NCI-H460 (cell line): ENCODE results near the gene TRIP11. TPM values are rescaled to one million over a fixed set of nuclear protein-coding genes. Genes with fewer than 3 reads are reported as not detected.

ENCODE experiments used
- DNase-seq: peaks from one replicate; pipeline ENCODE4 v3.0.0-alpha.2; 2016; ENCODE audit warnings: low read depth; ENCODE audit errors: extremely low read depth
- total RNA-seq: library from RNA; depleted of rRNA; stranded (reverse); fragments of >200 nt; shearing (Covaris generic); gene quantifications from 2 replicates; pipeline ENCODE4 v1.2.3, GENCODE V29; 2014

TRIP11 gene
- total RNA-seq, 1 experiment from 2014 or later: 33.7 TPM

DNA sequence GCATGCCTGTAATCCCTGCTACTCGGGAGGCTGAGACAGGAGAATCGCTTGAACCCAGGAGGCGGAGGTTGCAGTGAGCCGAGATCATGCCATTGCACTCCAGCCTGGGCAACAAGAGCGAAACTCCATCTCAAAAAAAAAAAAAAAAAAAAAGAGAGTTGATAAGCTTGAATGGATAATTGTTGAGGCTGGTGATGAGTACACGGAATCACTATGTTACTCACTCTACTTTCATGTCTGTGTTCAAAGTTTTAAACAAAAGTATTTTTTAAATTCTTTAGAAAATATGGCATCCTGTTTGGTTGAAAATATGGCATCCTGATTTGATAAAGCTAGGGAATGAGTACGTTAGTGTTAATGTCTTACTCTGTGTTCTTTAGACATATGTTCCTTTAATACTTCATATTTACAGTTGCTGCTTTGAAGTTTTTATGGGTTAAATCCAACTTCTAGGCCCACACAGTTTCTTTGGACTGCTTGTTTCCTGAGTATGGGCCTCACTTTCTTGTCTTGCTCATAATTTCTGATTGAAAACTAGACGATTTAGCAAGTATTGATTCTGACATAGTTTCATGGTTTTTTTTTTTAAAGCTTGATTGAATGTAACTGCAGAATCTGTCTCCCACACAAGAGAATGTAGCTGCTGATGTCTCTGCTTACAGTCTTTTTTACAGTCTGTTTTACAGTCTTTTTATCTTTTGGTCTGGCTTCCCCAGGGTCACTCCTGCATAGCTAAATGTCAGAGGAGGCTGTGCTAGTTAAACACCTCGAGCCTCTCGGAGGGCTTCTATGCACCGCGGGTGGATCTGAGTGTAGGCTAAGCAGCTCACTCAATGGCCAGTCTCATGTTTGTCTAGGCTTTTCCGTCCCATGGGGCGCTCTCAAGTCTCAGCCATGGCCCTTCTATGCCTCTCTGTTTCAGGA is 78.3 kb downstream of the TRIP11 start:
- DNase-seq: no peak

DNA sequence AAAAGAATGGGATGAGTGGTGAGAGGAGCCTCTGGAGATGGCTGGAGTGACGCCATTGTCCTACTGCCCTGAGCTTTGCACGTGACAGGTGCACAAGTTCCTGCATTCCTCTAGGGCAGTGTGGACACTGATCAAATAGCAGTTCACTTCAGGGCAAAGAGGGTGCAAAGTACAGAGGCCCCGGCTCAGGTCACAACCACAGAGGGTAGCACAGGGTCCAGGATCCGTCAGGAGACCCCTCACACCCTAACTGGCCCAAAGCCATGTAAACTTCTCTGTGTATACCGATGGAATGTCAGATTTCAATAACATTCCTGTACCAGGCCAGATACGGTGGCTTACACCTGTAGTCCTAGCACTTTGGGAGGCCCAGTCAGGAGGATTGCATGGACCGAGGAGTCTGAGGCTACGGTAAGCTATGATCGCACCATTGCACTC is 82.0 kb downstream of the TRIP11 start:
- no peak for DNase-seq

DNA sequence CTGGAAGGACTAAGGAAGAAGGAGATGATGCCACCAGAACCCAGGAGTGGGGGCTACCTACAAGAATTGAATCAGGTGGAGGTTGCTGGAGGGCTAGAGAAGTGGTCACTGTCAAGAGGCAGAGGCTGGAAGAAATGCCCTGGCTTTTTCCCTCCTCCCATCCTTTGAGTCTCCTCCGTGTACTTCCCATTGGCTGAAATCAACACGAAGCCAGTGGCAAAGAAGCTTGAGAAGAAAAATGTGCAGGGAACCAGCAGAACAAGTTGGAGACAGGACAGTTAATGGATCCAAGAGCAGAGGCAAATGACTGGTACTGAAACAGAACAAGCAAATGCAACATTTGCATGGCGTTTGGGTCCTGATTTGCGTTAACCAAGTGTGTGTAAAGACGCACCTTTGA is 83.2 kb downstream of the TRIP11 start:
- no peak for DNase-seq

DNA sequence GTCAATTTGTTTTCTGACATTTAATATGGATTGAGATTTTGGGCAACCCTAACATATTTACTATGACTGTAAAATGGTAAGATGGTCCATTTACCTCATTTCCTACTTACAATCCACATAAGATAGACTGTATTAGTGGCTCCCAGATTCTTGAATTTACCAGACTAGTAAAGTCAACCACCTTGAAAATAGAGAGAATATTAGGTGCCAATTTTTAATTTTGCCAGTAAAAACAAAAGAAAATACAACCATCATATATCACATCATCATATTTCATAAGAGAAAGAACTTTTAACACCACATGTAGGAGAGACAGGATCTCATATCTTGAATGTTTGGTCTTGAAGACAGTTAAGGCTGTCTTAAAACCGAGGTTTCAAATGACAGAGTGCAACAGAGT is 84.7 kb downstream of the TRIP11 start:
- DNase-seq: no peak

DNA sequence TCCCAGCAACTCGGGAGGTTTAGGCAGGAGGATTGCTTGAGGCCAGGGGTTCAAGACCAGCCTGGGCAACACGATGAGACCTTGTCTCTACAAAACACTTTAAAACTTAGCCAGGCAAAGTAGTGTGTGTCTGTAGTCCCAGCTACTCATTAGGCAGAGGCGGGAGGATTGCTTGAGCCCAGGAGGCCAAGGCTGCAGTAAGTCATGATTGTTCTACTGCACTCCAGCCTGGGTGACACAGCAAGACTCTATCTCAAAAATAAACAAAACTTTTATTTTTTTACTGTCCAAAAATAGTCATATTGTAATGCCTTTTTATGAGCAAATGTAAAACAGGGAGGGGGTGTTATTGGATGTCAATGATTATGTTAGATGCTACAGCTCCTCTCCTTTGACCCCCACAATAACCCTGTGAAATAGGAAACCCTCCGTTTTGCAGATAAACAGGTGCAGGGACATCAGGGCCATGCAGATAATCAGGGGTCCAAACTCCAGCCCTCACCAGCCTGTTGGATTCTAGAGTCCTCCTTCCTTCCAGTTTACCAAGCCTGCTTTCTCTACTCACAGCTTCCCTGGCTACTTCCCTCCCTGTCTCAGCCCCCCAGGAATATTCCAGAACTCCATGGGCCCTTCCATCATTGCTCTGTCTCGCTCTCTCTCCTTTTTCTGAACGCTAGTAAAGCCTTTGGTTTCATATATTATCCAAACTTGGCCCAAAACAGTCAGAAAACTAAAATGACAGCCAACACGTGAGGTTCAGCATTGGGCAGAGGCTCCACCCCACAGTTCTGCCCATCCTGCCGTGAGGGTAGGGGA is 86.5 kb downstream of the TRIP11 start:
- DNase-seq: no peak

DNA sequence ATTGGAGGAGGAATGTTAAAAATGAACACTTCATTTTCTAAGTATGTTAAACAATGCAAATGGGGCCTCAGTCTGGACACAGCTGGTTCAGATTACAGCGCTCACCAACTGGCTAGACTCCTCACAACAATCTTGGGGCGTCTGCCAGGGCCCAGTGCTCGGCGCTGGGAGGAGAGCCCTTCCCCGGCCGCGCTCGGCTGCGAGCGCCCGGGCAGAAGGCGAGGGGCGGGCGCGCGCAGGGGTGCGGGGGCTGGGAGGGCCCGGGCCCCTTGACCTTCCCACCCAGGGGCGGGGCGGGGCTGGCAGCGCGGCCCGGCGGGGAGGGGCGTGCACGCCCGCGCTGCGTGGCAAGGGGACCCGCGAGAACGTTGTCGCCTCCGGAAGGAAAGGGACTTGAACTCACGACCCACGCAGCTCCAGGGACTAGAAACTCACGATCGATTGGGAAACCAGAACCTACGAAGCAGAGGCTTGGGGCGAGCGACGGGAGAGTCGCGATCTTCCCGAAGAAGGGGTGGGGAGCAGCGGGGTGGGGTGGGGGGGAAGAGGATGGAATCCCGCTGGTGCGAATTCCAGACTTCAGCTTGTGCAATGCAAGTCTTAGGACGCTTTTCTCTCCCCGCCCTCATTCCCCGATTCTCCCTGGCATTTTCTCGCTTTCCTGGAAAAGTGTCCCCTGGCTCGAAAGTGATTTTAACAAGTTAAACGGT is 92.2 kb downstream of the TRIP11 start, which contains the start of gene FBLN5:
Gene FBLN5, minus strand, starts transcription at position 220 of the 710 bp plus-strand sequence. CDS start 465 bp downstream, outside the sequence.
- DNase-seq: peak; percentile 9

DNA sequence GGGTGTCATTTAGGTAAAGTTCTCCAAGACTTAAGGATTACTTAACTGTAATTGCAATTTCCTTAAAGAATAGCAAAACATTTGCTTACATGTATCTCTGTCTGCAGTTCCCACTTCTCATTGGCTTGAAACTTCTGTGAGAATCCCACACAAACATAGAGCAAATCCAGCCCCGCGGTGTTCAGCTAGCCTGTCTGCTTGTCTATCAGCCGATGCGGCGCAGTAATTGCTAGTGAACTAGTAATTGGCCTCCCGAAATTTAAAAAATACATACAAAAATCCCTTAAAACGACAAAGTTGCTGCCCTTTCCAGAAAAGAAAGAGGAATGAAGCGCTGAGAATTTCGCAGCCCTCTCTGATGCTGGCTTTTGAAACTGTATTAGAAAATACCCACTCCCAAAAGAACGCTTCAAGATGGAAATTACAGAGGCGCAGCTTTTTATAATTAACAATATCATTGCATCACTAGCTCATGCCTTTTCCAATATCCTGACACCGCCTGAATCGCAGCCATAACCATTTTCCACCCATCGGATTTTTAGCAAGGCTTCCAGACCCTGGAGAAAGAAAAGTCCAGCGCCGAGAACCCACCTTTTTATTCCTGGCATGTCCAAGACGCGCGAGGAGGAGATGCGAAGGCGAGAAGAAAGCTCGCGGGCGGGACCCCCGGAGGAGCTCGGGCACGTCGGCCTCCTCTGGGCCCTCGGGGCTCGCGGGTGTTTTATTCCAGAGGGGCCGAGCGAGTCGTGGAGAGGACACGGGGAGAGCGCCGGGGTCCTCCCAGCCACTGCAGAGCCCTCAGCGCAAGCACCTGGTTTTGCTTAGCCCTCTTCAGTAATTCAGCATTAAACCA is 93.0 kb downstream of the TRIP11 start:
- DNase-seq: no peak

DNA sequence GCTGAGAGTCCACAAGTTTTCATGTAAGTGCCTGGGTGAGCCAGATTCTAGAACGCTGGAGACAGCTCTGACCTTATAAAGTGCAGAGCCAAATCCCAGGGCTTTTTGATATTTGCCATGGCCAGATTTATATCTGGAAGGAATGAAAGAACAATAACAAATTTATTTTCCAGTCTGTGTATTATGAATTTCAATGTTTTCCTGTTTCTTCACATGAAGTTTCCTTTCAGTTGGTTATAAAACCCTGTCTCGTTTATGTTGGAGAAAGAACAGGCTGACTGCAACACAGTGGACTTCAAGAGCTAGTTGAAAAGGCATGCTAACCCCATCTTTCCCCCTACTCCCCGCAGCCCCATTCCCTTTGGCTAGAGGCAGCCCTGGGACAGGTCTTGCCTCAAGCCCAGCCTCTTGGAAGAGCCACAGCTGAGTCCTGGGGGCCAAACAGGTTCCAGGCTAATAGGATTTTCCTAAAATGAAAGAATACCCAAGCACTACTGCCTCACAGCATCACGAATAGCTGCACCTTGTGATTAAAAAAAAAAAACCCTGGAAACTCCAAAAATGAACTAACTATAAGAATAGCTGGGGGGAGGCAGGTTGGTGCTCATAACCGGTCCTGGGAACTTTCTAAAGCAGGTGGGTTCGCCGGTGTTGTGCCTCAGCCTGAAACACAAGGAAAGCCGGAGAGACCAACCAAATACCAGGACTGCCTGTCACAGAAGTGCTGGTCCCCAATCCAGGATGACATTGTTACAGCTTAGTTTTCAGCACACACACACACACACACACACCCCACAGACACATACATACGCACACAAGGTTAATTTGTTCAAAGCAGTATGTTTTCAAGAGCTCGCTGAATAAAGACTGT is 93.9 kb downstream of the TRIP11 start:
- DNase-seq: no peak

DNA sequence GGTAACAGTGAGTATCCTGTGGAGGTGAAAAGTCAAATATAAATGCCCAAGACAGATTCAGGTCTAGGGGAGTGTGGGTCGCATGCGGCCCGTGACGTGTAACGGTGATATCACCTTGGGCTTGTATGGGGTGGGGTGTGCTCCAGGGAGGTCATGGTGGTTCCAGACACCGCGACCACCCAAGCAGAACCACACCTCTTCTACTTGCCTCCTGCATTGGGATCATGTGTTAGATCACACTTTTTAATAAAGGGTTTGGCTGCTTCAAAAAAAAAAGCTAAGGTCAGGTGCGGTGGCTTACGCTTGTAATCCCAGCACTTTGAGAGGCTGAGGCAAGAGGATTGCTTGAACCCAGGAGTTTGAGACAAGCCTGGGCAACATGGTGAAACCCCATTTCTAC is 96.9 kb downstream of the TRIP11 start:
- DNase-seq: no peak

DNA sequence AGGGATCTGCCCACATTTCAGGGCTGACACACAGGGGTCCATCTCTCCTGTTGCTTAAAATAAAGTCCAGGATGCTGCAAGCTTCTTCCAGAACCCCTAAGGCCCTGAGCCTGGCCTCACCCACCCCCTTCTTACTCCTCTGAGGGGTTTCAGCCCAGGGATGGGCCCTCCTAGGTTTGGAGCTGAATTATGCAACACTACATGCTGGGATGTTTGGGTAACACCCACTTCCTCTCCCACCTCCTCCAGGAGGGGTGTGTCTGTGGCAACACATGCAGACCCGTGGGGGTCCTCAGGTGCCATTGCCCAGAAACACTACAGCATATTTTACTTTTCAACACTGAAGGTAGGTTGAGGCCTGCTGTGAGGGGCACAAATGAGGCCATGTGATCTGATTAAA is 97.7 kb downstream of the TRIP11 start:
- DNase-seq: no peak

DNA sequence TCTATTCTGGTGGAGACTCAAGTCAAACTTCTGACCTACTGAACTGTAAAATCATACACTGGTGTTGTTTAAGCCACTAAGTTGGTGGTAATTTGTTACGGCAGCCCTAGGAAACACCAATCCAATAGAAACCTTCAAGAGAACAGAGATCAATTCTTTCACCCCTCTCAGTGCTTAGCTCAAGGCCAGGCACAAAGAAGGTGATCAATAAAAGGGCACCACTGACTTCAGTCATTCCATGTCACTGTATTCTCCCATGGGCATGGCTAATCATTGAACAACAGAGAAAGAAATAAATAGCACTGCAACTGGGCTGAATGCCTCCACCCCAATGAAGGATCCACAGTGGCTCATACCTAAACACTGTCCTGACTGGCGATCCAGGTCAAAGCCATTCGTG is 99.7 kb downstream of the TRIP11 start:
- DNase-seq: no peak

DNA sequence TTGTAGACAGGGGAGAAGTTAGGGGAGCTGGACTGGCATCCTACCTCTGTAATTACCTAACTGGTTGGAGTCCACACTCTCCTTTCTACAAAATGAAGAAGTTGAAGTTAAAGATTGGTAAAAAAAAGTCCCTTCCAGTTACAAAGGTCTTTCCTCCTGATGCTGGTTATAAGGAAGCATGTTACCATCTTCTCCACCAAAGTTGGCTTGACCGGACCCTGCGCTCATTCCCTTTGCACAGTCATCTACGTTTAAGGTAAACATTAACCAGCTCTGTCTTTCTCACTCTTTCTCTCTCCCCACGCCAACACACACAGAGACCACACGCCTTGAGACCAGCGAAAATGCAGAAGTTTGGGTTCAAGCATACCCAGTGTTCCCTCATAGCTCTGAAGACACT is 104.3 kb downstream of the TRIP11 start:
- no peak for DNase-seq

DNA sequence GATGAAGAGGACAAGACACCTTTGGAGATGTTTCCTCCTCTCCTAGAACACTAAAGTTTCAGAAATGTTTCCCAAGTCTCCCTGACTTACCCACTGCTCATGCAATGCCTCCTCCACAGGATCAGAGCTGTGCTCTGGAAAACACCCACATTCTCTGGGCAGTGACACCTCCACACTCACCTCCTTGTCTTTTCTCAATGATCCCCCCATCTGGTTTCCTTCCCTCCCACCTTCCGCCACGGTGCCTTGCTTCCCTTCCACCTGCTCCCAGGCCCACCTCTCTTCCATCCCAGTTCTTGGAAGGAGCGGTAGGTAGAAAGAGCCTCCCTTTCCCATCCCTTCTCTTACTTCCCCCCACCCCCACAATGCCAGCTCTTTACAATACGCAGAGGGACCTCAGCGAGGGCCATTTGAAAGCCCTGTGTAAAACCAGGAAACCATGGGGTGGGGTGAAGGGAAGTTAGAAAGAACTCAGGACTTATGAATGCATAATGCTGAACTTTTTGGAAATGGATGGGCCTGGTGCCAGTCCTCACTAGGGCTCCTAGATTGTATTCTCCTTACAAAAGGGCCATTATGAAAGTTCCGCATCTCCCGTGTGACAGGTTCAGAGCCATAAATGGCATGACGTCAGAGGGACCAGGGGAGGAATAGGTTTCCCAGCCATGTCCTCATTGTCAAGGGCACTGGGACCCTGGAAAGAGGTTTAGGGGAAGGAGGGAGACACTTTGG is 105.1 kb downstream of the TRIP11 start:
- no peak for DNase-seq

DNA sequence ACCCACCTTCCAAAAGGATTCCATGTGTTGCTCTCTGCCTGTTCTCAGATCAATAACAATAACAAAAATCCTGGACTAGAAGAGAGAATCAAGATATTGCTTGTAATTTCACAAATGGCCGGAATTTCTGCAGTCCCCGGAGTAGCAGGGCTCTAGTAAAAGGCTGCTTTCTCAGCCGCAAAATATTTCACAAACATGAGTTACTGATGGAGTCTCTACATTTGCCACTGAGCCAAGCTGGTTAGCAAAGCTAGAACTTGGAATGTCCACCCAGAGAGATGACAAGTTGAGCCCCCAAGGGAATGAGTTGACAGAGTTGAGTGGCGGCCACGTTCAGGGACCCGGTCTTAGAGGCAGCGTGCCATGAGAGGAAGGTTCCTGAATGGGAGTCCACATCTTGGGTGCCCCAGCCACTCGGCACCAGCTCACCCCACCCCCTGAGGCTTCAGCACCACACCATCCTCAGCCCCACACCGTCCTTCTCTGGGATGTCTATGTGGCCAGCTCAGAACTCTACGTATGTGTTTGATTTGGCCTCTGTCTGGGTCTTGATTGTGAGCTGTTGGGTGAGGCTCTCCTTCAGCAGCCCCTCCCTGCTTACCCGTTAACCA is 108.3 kb downstream of the TRIP11 start:
- DNase-seq: no peak

DNA sequence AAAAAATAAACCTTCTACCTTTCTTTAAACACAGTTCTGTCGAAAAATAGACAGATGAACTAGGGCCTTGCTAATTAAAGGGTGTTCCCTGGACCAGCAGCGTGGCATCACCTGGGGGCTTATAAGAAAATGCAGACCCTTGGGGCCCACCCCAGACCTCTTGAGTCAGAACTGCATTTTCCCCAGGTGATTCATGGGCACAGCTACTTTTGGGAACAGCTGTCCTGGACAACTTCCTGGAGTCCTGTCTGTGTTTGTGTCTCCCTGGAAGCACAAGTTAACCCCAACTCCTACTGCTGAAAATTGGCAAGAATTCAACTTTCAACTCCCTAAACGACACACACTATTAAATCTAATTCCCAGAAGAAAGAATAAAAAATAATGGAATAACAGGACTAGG is 110.2 kb downstream of the TRIP11 start:
- DNase-seq: no peak

DNA sequence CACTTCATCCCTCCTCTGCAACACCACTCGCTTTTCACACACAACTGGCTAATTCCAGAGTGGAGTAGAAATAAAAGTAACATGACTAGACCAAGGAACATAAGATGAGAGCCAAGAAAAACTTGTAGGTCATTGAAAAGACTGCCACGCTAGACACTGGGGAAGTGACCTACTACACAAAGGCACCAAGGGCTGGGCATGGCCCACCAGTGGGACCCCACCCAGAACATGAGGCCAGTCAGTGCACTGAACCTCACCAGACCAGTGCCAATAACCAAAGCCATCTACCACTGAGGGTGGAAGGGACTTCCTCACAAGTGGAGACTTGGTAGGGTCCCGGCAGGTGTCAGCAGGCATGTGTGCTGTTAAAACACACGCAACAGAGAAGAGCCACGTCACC is 112.1 kb downstream of the TRIP11 start:
- DNase-seq: no peak

DNA sequence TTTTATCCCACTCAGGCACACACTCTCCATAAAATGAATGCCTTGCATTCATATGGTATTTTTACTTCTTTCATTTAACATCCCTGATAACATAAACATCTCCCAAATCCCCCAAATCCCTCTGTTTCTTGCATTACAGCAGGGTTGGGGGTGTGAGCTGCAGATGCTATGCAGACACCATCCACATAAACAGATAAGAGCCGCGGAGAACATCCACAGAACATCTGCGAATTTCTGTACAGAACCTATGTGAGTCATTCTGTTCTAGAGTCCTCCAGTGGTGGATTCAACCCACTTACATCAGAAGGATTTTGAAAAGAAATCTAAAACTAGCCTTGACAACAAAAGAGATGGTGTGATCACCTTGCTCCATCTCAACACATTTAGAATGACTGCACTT is 112.7 kb downstream of the TRIP11 start:
- DNase-seq: no peak
